Transverse colon (tissue), 4 donors: ENCODE measurements around the gene ADIPOR1.
"Not testable (repeated sequence)": the region's sequence is repeated elsewhere in the genome, so short reads cannot be mapped to it uniquely, and the experiment has no call there.

Experiments
- CTCF ChIP-seq, 5 experiments: fragments of 200-600 bp in 3 of 5; fragments of 450-650 bp in 2 of 5; sonication (generic) in 3 of 5; IDR thresholded peaks; 1 replicate in 2 of 5; 2 replicates in 3 of 5; pipeline ENCODE4 v1.5.1; 2016 to 2017; ENCODE audit warnings: antibody characterized with exemption in 5 of 5, inconsistent platforms in 3 of 5, mild to moderate bottlenecking in 2 of 5, moderate library complexity in 1 of 5
- EP300 ChIP-seq: sonication (generic); formaldehyde crosslinking; IDR thresholded peaks from one replicate; pipeline ENCODE4 v1.6.1; 2017; ENCODE audit warnings: antibody characterized with exemption, low read depth
- POLR2A ChIP-seq: fragments of 450-650 bp; IDR thresholded peaks from one replicate; pipeline ENCODE4 v1.6.1; 2016; ENCODE audit warnings: antibody characterized with exemption, mild to moderate bottlenecking, moderate library complexity
- POLR2AphosphoS5 ChIP-seq, 3 donors: sonication (generic); formaldehyde crosslinking; IDR thresholded peaks; one replicate each; pipeline ENCODE4 v1.6.1; 2016; ENCODE audit warnings: antibody characterized with exemption in 3 of 3

- TF ChIP-seq CTCF (IDR thresholded peaks at IDR 0.05); POLR2A; POLR2AphosphoS5 (IDR thresholded peaks at IDR 0.05); EP300: not testable (repeated sequence)
Observed at GRCh38 chr1:202986120-202986519, 28.0 kb upstream of the ADIPOR1 start.
